Mesenchymal stem cell (in vitro differentiated cells and primary cell): ENCODE data around the gene HPN.
A peak's percentile ranks its signal among the peaks of the same experiment; 100 is the strongest.
"Not testable (repeated sequence)": the region's sequence is repeated elsewhere in the genome, so short reads cannot be mapped to it uniquely, and the experiment has no call there.

Source experiments
- DNase-seq: peaks from one replicate; pipeline ENCODE4 v3.0.0-alpha.2; 2013
- H2AFZ ChIP-seq: one replicate; pipeline ENCODE4 v1.6.1; 2013; ENCODE audit warnings: low read depth, mild to moderate bottlenecking, control low read depth, inconsistent platforms, low read length, moderate library complexity
- H2AK5ac ChIP-seq: 2 replicates; pipeline ENCODE4 v1.6.1; 2013; ENCODE audit warnings: low read length, moderate library complexity, mild to moderate bottlenecking, inconsistent platforms; ENCODE audit not compliant: severe bottlenecking
- H2BK120ac ChIP-seq: one replicate; pipeline ENCODE4 v1.6.1; 2013; ENCODE audit warnings: low read depth, mild to moderate bottlenecking, inconsistent platforms, low read length, moderate library complexity
- H2BK12ac ChIP-seq, 2 experiments: one replicate each; pipeline ENCODE4 v1.6.1; 2013; ENCODE audit warnings: inconsistent platforms in 2 of 2, low read length in 2 of 2, mild to moderate bottlenecking in 2 of 2, moderate library complexity in 2 of 2, control low read depth in 1 of 2
- H2BK15ac ChIP-seq: one replicate; pipeline ENCODE4 v1.6.1; 2013; ENCODE audit warnings: mild to moderate bottlenecking, low read depth, inconsistent platforms; ENCODE audit not compliant: poor library complexity, severe bottlenecking
- H2BK5ac ChIP-seq: 2 replicates; pipeline ENCODE4 v1.6.1; 2013; ENCODE audit warnings: low read depth, mild to moderate bottlenecking, low read length, control low read depth, inconsistent platforms; ENCODE audit not compliant: poor library complexity, severe bottlenecking
- H3K14ac ChIP-seq, 2 experiments: one replicate each; pipeline ENCODE4 v1.6.1; 2013; ENCODE audit warnings: inconsistent platforms in 2 of 2, low read length in 2 of 2, control low read depth in 1 of 2, mild to moderate bottlenecking in 1 of 2, moderate library complexity in 1 of 2
- H3K18ac ChIP-seq, 2 experiments: one replicate each; pipeline ENCODE4 v1.6.1; 2013; ENCODE audit warnings: inconsistent platforms in 2 of 2, low read length in 2 of 2, control low read depth in 1 of 2, low read depth in 1 of 2, mild to moderate bottlenecking in 1 of 2
- H3K23ac ChIP-seq, 2 experiments: one replicate each; pipeline ENCODE4 v1.6.1; 2013; ENCODE audit warnings: inconsistent platforms in 2 of 2, low read length in 2 of 2, mild to moderate bottlenecking in 2 of 2, moderate library complexity in 2 of 2, control low read depth in 1 of 2
- H3K27ac ChIP-seq: 2 replicates; pipeline ENCODE4 v1.5.1; 2013; ENCODE audit warnings: mild to moderate bottlenecking, moderate library complexity, low read length, control low read depth, inconsistent platforms; ENCODE audit not compliant: poor library complexity, severe bottlenecking
- H3K27me3 ChIP-seq, 2 experiments: 2 replicates each; pipeline versions ENCODE4 v1.6.1 to v1.7.0; 2013; ENCODE audit warnings: low read length in 2 of 2, mild to moderate bottlenecking in 2 of 2, moderate library complexity in 2 of 2, control low read depth in 1 of 2, inconsistent platforms in 1 of 2; ENCODE audit not compliant: control insufficient read depth in 1 of 2, insufficient read depth in 1 of 2
- H3K36me3 ChIP-seq, 2 experiments: 2 replicates each; pipeline versions ENCODE4 v1.6.1 to v1.7.0; 2013; ENCODE audit warnings: low read length in 2 of 2, control low read depth in 1 of 2, inconsistent platforms in 1 of 2, low read depth in 1 of 2, mild to moderate bottlenecking in 1 of 2; ENCODE audit not compliant: insufficient read depth in 2 of 2, control insufficient read depth in 1 of 2
- H3K4ac ChIP-seq, 2 experiments: one replicate each; pipeline ENCODE4 v1.6.1; 2013; ENCODE audit warnings: inconsistent platforms in 2 of 2, low read length in 2 of 2, mild to moderate bottlenecking in 2 of 2, moderate library complexity in 2 of 2, control low read depth in 1 of 2, low read depth in 1 of 2
- H3K4me1 ChIP-seq: 2 replicates; pipeline ENCODE4 v1.6.1; 2013; ENCODE audit warnings: low read depth, low read length, control low read depth; ENCODE audit not compliant: control insufficient read depth, insufficient read depth
- H3K4me2 ChIP-seq: 2 replicates; pipeline ENCODE4 v1.6.1; 2013; ENCODE audit warnings: low read length, mild to moderate bottlenecking, inconsistent platforms; ENCODE audit not compliant: poor library complexity, severe bottlenecking
- H3K4me3 ChIP-seq, 2 experiments: 2 replicates each; pipeline versions ENCODE4 v1.5.1 to v1.7.0; 2013; ENCODE audit warnings: low read length in 2 of 2, mild to moderate bottlenecking in 2 of 2, control low read depth in 1 of 2, low read depth in 1 of 2; ENCODE audit not compliant: insufficient read depth in 1 of 2
- H3K79me1 ChIP-seq: replicated peaks from 2 replicates; pipeline ENCODE4 v1.6.1; 2013; ENCODE audit warnings: mild to moderate bottlenecking, control low read depth, low read length, inconsistent platforms; ENCODE audit not compliant: poor library complexity, severe bottlenecking
- H3K9ac ChIP-seq: 2 replicates; pipeline ENCODE4 v1.7.0; 2013; ENCODE audit warnings: mild to moderate bottlenecking, low read length, moderate library complexity
- H3K9me3 ChIP-seq: 2 replicates; pipeline ENCODE4 v1.7.0; 2013; ENCODE audit warnings: mild to moderate bottlenecking, low read length; ENCODE audit not compliant: control insufficient read depth
- H4K8ac ChIP-seq: one replicate; pipeline ENCODE4 v1.6.1; 2013; ENCODE audit warnings: inconsistent platforms, mild to moderate bottlenecking, low read length, moderate library complexity
- H4K91ac ChIP-seq: one replicate; pipeline ENCODE4 v1.6.1; 2013; ENCODE audit warnings: mild to moderate bottlenecking, low read length, inconsistent platforms
- WGBS: methylation state at CpG from one replicate; pipeline ENCODE4 v1.1.7; 2013; ENCODE audit warnings: mixed read lengths; 5-methylcytosine and 5-hydroxymethylcytosine counted together

Gene HPN

GRCh38 chr19:35099155-35099896, 57.8 kb downstream of the HPN start:
- H3K4me2 ChIP-seq, result no peak overlapping the region
- no peak overlapping the region for H2BK15ac ChIP-seq
- no peak overlapping the region for H2AK5ac ChIP-seq
- no peaks in the 10 kb centered on the region for H3K36me3 ChIP-seq
- H3K27me3 ChIP-seq, result peaks cover 6 to 9% of the 10 kb centered on the region in 2 experiments
- H3K18ac ChIP-seq, result no peak overlapping the region
- no peak overlapping the region for H3K23ac ChIP-seq
- DNase-seq, result no peak
- H3K4me3 ChIP-seq, result no peak overlapping the region
- 81% methylated on average over 21 of the region's 21 CpGs for WGBS
- H3K9me3 ChIP-seq, result no peaks in the 10 kb centered on the region
- H3K14ac ChIP-seq, result no peak overlapping the region
- H3K4me1 ChIP-seq, result peaks cover 3% of the 10 kb centered on the region
- no peak overlapping the region for H4K8ac ChIP-seq
- H2BK5ac ChIP-seq, result no peak overlapping the region
- no peak overlapping the region for H4K91ac ChIP-seq
- H3K4ac ChIP-seq, result no peak overlapping the region
- no peak overlapping the region for H2BK120ac ChIP-seq
- no peak overlapping the region for H3K9ac ChIP-seq
- H3K79me1 ChIP-seq, result no peaks in the 10 kb centered on the region
- H3K27ac ChIP-seq, result no peak overlapping the region
- H2AFZ ChIP-seq, result no peak overlapping the region
- H2BK12ac ChIP-seq, result no peak overlapping the region

DNA sequence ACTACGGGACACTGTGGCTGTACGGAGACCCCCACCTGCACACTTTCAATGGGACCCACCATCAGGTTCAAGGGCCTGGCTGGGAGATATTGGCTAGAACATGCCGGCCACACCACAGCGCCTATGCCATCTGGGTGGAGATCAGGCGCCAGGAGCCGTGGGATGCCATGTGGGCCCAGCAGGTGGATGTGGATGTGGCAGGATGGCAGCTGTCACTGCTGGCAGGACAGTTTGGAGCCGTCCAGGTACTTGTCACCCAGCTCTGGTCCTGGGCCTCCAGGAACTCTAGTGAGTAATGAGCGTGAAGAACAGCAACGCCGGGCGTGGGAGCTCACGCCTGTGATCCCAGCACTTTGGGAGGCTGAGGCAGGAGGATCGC, 58.4 kb downstream of the HPN start:
- no peak overlapping the region for H2BK15ac ChIP-seq
- H4K91ac ChIP-seq, result no peak overlapping the region
- no peaks in the 10 kb centered on the region for H3K36me3 ChIP-seq
- no peak overlapping the region for H2BK12ac ChIP-seq
- H3K23ac ChIP-seq, result no peak overlapping the region
- H3K27me3 ChIP-seq, result peaks cover 6 to 9% of the 10 kb centered on the region in 2 experiments
- no peak overlapping the region for H2AK5ac ChIP-seq
- no peaks in the 10 kb centered on the region for H3K9me3 ChIP-seq
- no peak overlapping the region for H3K4me2 ChIP-seq
- no peak overlapping the region for H3K9ac ChIP-seq
- WGBS, result 91% methylated on average over 13 of the region's 13 CpGs
- H3K27ac ChIP-seq, result no peak overlapping the region
- H3K14ac ChIP-seq, result no peak overlapping the region
- H2BK120ac ChIP-seq, result no peak overlapping the region
- H4K8ac ChIP-seq, result no peak overlapping the region
- no peaks in the 10 kb centered on the region for H3K79me1 ChIP-seq
- no peak overlapping the region for H3K4me3 ChIP-seq
- H3K18ac ChIP-seq, result no peak overlapping the region
- peaks cover 3% of the 10 kb centered on the region for H3K4me1 ChIP-seq
- no peak overlapping the region for H2BK5ac ChIP-seq
- no peak overlapping the region for H2AFZ ChIP-seq
- H3K4ac ChIP-seq, result no peak overlapping the region
- DNase-seq, result no peak

DNA sequence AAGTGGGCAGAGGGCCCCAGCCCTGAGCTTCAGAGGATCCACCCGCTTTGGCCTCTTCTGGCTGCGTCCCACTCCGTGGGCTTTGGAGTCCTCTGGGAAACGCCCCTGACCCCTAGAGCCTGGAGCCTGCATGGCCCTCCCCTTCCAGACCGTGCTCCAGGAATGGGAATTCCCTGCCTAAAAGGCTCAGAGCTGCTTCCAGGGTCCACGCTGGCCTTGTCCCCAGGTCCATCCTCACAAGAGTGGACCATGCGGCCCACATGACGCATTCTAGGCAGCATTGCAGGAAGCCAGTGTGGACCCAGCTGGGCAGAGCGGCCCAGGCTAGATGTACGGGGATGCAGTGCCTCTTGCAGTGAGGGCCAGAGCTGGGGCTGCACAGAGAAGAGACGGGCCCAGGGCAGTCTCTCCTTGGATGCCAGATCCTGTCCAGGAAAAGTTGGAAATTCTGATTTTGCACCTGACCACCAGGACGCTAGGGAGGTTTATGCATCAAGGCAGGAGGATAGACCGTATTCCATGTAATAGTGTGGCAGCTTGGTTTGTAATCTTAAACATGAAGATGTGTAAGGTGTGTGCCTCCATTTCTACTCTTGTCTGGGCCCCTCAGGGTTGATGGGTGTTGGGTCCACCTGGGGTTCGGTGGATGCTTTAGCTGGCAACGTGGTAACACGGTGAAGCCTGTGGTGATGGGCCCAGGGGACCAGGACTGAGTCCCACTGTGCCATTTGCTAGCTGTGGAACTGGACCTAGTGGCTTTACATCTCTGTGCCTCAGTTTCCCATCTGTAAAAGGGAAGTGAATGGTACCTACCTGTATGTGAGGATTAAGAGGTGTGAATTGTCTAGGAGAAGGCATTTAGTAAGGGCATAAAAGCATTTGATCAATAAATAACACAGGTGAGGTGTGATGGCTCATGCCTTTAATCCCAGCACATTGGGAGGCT, 59.3 kb downstream of the HPN start:
- Histone ChIP-seq H2BK120ac (no peak overlapping the region), H3K4ac (no peak overlapping the region), H2BK5ac (no peak overlapping the region), H2AK5ac (no peak overlapping the region), H3K9ac (no peak overlapping the region), H2BK15ac (no peak overlapping the region), H3K14ac (peak overlapping the region in 1 of 2 experiments; percentile 57), H4K91ac (no peak overlapping the region), H3K27ac (no peak overlapping the region), H3K36me3 (no peaks in the 10 kb centered on the region), H3K4me1 (peaks cover 3% of the 10 kb centered on the region), H2AFZ (no peak overlapping the region), H3K27me3 (peaks cover 6 to 9% of the 10 kb centered on the region in 2 experiments), H3K4me3 (no peak overlapping the region), H2BK12ac (no peak overlapping the region), H3K23ac (no peak overlapping the region), H3K4me2 (no peak overlapping the region), H3K9me3 (no peaks in the 10 kb centered on the region), H3K79me1 (no peaks in the 10 kb centered on the region), H3K18ac (no peak overlapping the region), H4K8ac (no peak overlapping the region)
- DNase-seq, result no peak
- 73% methylated on average over 16 of the region's 16 CpGs for WGBS

DNA sequence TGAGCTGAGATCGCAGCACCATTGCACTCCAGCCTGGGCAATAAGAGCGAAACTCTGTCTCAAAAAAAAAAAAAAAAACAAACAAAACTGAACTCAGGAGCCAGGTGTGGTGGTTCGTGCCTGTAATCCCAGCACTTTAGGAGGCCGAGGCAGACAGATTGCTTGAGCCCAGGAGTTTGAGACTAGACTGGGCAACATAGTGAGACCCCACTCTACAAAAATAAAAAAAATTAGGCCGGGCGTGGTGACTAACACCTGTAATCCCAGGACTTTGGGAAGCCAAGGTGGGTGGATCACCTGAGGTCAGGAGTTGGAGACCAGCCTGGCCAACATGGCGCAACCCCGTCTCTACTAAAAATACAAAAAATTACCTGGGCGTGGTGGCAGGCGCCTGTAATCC, 60.4 kb downstream of the HPN start:
- H3K36me3 ChIP-seq, H3K27ac ChIP-seq, H4K8ac ChIP-seq, H2AK5ac ChIP-seq, H2BK5ac ChIP-seq, H2BK12ac ChIP-seq, H3K4ac ChIP-seq, H3K14ac ChIP-seq, H3K9ac ChIP-seq, H3K79me1 ChIP-seq, H3K23ac ChIP-seq, H3K18ac ChIP-seq, H2AFZ ChIP-seq, H3K27me3 ChIP-seq, H2BK15ac ChIP-seq, H3K4me1 ChIP-seq, DNase-seq, H4K91ac ChIP-seq, H3K4me2 ChIP-seq, H3K4me3 ChIP-seq, H2BK120ac ChIP-seq, H3K9me3 ChIP-seq: not testable (repeated sequence)
- WGBS, result 91% methylated on average over 6 of the region's 10 CpGs
